Epidermal melanocyte (primary cell): ENCODE measurements around the gene ARRDC4.

Source experiments
- DNase-seq: peaks from one replicate; pipeline ENCODE4 v3.0.0; 2011; ENCODE audit warnings: low spot score; ENCODE audit not compliant: insufficient read length

ARRDC4 gene, protein sequence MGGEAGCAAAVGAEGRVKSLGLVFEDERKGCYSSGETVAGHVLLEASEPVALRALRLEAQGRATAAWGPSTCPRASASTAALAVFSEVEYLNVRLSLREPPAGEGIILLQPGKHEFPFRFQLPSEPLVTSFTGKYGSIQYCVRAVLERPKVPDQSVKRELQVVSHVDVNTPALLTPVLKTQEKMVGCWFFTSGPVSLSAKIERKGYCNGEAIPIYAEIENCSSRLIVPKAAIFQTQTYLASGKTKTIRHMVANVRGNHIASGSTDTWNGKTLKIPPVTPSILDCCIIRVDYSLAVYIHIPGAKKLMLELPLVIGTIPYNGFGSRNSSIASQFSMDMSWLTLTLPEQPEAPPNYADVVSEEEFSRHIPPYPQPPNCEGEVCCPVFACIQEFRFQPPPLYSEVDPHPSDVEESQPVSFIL

DNA sequence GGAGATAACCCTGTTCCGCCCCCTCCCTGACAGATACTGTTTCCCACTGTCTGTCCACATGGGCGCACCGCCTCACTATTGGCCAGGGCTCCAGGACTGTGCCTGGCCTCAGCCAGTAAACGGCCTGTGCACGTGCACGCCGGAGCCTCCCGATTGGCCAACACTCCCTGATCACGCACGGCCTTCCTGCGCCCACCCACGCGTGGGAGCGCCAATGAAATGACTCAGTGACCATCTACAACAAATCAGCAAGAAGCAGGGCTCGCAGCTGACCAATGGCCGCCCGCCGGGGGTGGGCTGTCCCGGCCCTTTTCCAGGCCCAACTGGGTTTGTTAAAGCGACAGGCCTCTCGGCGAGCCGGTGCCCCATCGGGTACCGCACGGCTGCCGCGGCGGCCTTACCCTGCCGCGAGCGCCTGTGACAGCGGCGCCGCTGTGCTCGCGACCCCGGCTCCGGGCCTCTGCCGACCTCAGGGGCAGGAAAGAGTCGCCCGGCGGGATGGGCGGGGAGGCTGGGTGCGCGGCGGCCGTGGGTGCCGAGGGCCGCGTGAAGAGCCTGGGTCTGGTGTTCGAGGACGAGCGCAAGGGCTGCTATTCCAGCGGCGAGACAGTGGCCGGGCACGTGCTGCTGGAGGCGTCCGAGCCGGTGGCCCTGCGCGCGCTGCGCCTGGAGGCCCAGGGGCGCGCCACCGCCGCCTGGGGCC is at the start of gene ARRDC4:
Gene ARRDC4, plus strand, starts transcription at position 340 of the 703 bp plus-strand sequence. Its CDS starts 159 bp downstream, at position 499.
- DNase-seq: peak; percentile 89

DNA sequence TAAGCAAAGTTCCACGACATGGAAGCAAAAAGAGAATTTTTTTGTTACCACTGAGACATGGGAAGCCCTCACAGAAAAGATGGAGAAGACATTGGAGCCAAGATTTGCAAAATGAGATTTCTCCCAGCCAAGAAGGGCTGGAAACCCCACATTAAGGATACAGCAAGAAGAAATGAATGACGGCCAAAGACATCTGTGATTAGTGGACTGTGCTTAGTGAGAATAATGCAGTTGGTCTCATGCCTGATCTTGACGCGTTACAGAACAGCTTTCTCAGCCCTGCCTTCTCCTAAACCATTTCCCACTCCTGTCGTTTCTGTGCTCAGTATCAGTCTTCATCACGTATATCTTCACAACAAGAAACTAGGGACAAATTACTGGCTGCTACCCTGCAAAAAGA is 45.8 kb upstream of the ARRDC4 start:
- DNase-seq: no peak

DNA sequence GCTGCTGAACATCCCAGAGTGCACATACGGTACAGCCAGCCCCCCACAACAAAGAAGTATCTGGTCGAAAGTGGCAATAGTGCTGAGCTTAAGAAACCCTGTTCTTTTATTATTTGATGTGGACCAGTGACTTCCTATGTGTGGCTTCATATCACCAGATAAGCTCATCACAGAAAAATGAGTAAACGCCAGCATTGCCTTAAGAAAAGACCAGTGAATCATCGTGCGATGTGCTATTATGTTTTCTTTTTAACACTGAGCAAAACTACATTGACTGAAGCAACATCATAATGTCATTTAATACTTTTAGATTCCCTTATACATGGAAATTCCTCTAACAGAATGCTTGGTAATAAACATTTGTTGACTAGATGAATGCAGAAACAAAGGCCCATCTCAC is 45.2 kb upstream of the ARRDC4 start:
- DNase-seq: no peak

DNA sequence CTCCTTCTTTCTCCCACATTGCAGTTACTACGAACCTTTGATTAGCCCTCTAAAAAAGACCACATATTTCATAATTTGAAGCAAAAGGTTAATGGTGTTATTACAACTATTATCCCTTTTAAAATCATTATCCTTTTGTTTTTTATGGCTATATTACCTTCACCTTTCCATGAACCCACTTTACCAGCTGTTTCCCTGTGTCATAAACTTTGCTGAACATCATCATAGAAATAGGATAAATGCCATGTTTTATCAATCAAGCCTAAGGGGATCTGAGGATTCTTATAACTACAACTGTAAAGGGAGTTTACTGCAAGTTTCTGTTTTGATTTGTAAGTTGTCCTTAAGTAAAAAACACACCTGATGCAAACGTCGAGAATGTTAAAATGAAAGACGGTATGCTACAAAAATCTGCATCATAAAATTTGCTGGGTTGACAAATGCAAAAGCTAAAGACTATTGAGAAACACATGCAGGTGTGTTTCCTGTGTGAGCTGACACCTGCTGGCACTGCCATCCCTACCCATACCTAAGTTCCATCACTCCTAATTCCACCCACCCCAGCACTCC is 39.1 kb upstream of the ARRDC4 start:
- no peak for DNase-seq

DNA sequence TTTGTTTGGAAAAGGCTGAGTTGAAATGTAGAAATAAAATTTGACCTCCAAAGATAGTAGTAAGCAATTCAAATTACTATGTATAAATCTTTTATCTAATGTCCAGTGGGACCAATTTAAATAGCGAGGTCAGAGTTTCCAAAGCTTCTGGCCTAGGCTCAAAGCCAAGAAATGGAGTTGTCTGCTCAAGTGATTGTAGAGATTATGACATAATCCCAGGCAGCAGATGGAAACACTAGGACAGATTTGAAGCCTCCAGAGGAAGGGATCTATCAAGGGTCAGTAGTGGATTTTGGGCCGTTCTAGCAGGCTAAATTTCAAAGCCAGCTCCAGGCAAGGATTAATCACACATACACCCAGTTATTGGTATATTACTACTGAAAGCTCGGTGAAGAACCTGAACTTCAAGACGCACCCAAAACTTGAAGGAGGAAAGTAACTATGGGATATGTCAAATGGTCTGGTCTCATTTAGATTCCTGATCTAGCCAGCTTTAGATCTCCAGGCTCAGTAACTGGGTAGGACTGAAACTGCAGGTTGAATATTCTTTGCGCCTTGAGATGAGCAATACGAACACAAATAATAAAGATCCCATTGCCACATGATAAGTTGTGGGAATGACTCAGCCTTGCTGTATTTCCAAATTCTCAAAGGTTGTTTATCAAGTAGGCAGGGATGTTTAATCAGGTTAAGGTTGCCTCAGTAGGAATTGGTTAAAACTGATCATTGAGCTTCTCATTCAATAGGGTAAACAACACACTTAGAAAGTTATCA is 30.9 kb upstream of the ARRDC4 start:
- DNase-seq: no peak

DNA sequence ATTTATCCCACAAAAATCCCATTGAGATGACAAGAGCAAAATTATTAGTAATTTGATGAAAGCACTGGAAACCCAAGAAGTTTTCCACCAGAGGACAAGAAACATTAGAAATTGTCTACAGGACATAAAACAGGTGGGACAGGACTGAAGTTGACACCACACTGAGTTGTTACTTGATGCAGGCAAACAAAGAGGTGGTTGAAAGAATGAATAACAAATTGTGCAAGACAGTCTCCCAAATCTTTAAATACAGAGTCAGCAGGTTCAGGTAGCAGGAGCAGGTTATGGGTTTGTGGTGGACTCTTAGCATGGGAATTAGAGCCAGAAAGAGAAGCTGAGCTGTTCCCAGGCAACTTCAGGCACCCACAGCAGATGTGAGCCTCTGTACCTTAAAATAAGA is 30.3 kb upstream of the ARRDC4 start:
- no peak for DNase-seq

DNA sequence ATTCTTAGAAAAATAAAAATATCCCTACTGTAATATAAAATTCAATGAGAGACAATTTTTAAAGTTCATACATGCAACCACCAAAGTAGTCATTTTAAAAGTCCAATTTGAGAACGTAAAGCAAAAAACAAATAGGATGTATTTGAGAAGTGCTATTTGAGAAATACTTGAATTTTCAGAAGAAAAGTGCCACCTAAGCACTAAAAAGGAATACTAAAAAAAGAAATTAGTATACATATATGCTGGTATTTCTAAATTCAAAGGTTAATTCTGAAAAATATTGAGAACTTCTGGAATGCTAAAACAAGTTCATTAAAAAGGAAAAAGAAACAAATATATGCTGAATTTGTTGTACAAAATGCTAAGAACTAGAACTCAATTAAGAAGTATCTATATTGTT is 29.2 kb upstream of the ARRDC4 start:
- DNase-seq: no peak

DNA sequence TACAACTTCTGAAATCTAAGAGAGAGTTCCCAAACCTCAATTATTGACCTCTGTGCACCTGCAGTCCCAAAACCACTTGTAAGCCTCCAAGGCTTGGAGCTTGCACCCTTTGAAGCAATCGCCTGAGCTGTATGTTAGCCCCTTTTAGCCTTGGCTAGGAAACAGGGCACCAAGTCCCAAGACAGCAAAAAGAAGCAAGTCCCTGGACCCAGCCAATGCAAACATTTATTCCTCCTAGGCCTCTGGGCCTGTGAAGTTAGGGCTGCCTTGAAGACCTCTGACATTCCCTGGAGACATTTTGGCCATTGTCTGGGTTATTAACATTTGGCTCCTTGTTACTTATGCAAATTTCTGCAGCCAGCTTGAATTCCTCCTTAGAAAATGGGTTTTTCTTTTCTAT is 26.9 kb upstream of the ARRDC4 start:
- no peak for DNase-seq

DNA sequence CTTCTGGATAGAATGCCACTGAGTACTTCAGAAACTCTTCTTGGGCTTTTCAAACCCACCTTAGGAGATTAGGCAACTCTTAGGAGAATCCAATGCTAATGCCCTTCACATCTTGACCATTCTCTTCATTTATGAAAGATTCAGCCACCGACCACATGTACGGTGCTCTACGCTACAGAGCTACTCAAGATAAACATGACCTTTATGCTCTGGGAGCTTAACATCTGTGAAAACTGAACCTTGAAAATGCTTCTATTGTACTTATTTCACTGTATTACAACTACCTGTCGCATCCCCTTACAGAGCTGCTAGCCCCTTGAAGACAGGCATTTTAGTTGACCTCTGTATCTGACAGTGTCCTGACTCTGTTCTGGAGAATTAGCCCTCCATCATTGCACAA is 19.5 kb upstream of the ARRDC4 start:
- no peak for DNase-seq

DNA sequence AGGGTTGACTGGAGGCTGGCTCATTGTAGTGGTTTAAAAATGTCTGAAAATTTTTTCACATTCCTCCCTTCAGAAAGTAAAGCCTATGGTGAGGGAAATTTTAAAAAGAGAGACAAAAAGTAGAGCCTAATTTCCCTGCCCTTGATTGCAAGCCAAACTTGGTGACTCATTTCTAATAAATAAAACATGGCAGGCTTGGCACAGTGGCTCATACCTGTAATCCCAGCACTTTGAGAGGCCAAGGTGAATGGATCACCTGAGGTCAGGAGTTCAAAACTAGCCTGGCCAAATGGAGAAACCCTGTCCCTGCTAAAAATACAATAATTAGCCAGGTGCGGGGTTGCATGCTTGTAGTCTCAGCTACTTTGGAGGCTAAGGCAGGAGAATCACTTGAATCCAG is 18.9 kb upstream of the ARRDC4 start:
- DNase-seq: no peak

DNA sequence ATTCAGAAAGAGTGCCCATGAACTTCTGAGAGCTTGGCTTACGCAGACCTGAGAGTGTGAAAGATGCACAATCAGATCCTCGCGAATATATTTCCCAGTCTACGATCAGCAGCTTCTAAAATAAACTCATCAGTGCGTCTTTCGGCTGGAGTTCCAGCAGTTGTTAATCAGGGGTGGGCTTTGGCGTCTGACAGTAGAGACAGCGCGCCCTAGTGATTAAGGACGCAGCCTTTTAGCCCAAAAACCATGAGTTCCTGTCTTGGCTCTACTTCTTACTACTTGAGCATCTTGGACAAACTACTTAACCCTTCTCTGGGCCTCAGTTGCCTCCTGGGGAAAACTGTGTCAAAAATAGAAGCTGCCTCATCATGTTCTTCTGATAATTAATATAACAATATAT is 15.8 kb upstream of the ARRDC4 start:
- no peak for DNase-seq

DNA sequence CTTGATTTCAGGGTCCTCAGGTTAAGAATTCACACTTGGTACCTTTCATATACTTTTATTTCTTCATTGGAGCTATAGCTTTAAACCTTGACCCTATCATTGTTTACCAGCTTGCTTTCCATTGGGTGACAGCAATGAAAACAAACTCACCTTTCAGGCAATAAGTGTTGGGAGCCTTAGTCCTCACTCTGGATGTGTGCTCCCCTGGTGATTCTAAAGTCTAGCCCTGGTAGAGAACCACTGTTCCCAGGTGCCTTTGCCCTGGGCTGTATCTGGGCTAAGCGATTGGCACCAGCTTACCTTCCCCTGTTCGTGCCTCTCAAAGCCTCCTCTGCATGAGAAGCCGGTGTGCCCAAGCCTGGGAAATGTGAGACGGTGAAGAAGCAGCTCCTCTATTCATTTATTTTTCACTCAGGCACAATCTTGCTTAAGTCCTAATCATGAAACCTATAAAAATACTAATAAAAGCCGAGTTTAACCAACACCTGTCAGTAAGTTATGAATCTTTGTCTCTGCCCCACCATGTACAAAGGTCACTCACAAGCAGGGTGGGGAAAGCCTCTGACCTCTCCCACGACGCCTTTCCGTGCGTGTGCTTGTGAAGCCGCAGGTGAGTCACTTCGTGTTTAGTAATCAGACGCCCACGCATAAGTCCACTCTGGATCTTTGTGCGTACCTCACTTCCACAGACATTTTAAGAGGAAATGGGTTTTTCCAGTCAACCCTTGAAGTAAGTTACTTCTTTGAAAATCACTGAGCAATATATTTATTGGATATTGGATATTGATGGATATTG is 12.8 kb upstream of the ARRDC4 start:
- no peak for DNase-seq

DNA sequence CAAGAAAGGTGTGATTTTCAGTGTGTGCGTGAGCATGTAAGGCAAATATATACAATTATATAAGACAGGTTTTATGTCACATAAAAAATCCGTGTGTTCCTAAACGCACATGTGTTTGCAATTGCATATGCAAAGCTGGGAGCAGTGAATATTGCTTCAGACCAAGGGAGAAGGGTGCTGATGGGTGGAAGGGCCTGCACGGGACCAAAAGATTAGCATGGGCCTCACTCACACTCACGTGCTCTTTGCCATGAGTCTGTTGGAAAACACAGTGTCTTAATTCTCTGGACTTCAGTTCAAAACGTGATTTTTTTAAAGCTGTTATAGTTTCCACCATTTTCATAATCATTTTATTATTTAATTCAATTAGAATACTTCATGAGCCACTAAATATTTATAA is 7.2 kb upstream of the ARRDC4 start:
- DNase-seq: no peak

DNA sequence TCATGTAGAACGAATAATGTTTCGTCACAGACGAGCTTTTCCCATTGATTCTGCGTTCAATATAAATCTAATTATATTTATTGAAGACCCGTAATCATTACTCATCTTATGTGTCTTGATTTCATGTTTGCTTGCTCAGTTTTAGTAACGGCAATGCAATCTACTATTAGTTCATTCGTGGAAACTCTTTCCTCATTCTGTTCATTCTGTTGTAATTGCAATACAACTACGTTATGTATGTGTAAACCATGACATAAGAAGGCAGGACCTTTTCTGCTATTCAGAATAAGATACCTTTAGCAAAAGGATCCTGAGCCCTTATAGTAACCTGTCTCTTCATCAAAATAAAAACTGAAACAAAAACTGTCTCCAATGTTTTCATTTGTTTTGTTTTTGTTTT is 6.8 kb upstream of the ARRDC4 start:
- DNase-seq: no peak

DNA sequence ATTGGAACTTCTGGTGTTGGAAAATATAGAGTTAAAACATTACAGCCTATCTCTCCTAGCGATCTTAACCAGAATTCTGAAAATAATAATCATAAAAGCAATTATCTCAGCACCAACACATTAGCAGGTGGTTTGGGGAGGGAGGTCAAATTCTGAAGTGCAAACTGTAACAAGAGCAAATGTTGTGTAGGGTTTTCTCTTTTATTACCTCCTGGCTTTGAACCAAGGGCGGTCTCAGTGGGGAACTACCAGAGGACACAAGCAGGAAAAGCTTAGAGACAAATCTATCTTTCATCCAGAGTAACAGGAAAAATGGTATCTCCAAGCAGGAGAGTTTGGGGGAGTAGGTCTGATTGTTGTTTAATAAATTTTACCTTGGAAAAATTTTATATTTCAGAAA is 5.5 kb upstream of the ARRDC4 start:
- DNase-seq: no peak

DNA sequence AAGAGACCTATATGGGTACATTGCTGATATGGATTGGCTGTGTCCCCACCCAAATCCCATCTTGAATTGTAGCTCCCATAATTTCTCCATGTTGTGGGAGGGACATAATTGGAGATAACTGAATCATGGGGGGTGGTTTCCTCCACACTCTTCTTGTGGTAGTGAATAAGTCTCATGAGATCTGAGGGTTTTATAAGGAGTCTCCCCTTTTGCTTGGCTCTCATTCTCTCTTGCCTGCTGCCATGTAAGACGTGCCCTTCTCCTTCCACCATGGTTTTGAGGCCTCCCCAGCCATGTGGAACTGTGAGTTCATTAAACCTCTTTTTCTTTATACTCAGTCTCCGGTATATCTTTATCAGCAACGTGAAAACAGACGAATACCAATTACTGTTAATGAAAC is 5.0 kb upstream of the ARRDC4 start:
- DNase-seq: no peak

DNA sequence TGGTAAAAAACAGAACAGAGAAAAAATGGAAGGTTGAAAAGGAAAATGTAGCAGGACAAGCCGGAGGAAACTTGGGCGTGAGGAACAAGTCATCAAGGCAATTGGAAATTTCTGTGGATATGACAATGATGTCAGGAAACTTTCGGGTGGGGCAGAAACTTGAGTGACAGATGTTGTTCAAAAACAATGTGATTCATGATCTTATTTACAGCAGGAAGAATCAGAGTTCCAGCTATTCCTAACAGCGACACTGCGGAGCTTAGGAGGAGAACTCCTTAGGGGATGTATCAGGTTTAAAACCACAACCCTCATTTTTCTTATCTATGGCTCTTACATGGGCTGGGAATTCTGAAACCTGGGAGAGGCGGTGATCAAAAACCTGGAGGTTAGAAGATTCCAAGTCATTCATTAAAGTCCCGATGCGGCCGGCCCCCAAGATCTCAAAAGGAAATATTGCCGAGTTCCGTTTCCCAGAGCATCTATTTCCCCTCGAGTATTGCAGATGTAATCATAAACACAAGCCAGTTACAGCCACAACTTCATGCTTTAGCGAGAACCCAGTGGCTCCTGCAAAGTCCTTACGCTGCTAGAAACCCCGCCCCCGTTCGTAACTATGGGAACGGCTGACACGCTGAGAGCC is 659 bp upstream of the ARRDC4 start:
- DNase-seq: no peak

DNA sequence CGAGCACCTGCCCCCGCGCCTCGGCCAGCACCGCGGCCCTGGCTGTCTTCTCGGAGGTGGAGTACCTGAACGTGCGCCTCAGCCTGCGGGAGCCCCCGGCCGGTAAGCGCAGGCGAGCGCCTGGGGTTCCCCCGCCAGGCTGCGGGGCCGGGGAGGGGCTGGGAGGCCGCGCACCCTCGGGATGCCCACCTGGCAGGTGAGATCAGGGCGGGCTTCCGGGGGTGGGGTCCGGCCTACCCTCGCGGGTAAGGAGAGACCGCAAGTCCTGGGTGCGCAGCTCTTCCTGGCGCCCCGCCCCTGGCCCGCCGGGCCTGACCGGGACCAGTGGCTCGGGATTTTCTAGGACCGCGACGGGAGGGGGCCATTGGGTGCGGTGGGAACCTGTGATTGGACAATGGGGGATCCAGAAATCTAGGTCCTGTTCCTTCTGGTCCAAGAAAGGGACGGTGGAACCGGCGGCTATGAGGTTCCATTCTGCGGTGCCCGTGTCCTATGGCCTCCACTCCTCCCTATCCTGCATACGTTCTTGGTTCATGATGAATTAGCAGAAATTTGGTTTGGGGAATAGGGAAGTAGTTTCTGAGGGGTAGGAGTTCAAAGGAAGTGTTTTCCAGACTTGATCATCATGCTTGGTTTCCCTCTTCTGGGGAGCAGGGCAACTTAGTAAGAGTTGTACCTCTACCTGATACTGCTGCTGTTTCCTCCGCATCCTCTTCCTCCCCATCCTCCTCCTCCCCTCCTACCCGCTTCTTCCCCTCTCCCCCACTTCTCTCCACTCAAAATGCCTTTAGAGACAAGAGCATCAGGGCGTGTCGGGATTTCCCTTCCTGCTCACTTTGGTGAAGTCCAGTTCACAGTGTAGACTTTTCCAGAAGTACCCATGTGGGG is 808 bp downstream of the ARRDC4 start:
- DNase-seq: no peak

DNA sequence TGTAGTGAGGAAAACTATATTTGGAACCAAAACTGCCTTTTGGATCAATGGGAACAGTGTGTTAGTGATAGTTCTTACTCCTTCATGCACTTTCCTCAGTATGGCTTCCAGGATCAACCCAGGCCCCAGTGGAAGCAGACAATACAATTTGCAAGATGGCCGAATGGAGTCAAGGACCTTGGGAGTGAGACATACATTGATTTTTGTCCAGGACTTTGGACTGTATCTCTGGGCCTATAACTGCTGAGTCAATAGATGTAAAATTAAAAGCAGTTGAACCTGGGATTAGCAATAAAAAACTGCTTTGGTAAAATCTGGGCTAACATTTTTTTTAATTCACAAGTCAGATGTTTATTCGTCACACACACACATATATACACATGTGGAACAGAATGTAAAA is 1.8 kb downstream of the ARRDC4 start:
- DNase-seq: no peak

DNA sequence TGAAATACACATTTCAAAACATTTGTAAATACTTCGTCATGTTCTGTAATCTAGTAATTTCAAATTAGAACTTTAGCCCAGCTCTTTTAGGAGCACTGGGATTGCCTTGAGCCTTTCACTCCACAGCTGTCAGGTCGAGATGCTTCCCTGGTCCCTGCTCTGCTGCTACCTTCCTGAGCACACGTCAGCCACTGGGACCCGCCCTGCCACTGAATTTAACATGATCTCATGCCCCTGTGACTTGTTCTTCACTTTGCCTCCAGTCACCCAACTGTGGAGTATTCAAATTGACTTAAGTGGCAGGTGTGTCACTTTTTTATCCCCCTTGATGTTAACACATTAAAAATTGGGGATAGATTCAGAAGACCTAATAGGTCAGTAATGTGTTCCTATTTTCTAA is 3.3 kb downstream of the ARRDC4 start:
- no peak for DNase-seq
